HCT116 (cell line): Measurements from ENCODE around the gene KMT2D. TPM values are rescaled to one million over a fixed set of nuclear protein-coding genes. Genes with fewer than 3 reads are reported as not detected.

Source experiments
- total RNA-seq: library from RNA; stranded (reverse); gene quantifications from one replicate; pipeline ENCODE4 v1.2.1, GENCODE V29; 2021; ENCODE audit not compliant: unreplicated experiment

KMT2D gene
- total RNA-seq, 1 experiment from 2014 or later, result 71.3 TPM

Other genes starting within 250 kb of the KMT2D start
- gene CACNB3, start 242.3 kb downstream of the KMT2D start, total RNA-seq, result 22.0 TPM
- gene DDX23, start 208.6 kb downstream of the KMT2D start, total RNA-seq, result 75.0 TPM
- gene RND1, start 194.9 kb downstream of the KMT2D start, total RNA-seq, result 2.0 TPM
- 18.5 TPM for gene FKBP11, start 135.3 kb downstream of the KMT2D start, total RNA-seq
- gene ARF3, start 103.3 kb downstream of the KMT2D start, total RNA-seq, result 166 TPM
- 9.8 TPM for gene WNT10B, start 89.1 kb downstream of the KMT2D start, total RNA-seq
- not detected for gene WNT1, start 82.5 kb downstream of the KMT2D start, total RNA-seq
- 8.1 TPM for gene DDN, start 61.4 kb downstream of the KMT2D start, total RNA-seq
- gene PRKAG1, start 42.0 kb downstream of the KMT2D start, total RNA-seq, result 64.6 TPM
- 2.8 TPM for gene RHEBL1, start 9.2 kb upstream of the KMT2D start, total RNA-seq
- gene DHH, start 34.0 kb upstream of the KMT2D start, total RNA-seq, result 0.22 TPM
- 44.4 TPM for gene LMBR1L, start 50.1 kb upstream of the KMT2D start, total RNA-seq
- 1,628 TPM for gene TUBA1B, start 70.6 kb upstream of the KMT2D start, total RNA-seq
- gene TUBA1A, start 128.3 kb upstream of the KMT2D start, total RNA-seq, result 24.1 TPM
- 571 TPM for gene TUBA1C, start 204.3 kb upstream of the KMT2D start, total RNA-seq
- gene PRPH, start 234.4 kb upstream of the KMT2D start, total RNA-seq, result 6.7 TPM